HG02973 (cell line): ENCODE data around the gene CBFA2T2.
"Not testable (repeated sequence)": the region's sequence is repeated elsewhere in the genome, so short reads cannot be mapped to it uniquely, and the experiment has no call there.

Experiments used
- ATAC-seq: cut with Tn5 transposase; IDR thresholded peaks from one replicate; pipeline ENCODE4 v1.9.1; 2021; ENCODE audit warnings: moderate library complexity; ENCODE audit not compliant: unreplicated experiment

The CBFA2T2 gene

DNA sequence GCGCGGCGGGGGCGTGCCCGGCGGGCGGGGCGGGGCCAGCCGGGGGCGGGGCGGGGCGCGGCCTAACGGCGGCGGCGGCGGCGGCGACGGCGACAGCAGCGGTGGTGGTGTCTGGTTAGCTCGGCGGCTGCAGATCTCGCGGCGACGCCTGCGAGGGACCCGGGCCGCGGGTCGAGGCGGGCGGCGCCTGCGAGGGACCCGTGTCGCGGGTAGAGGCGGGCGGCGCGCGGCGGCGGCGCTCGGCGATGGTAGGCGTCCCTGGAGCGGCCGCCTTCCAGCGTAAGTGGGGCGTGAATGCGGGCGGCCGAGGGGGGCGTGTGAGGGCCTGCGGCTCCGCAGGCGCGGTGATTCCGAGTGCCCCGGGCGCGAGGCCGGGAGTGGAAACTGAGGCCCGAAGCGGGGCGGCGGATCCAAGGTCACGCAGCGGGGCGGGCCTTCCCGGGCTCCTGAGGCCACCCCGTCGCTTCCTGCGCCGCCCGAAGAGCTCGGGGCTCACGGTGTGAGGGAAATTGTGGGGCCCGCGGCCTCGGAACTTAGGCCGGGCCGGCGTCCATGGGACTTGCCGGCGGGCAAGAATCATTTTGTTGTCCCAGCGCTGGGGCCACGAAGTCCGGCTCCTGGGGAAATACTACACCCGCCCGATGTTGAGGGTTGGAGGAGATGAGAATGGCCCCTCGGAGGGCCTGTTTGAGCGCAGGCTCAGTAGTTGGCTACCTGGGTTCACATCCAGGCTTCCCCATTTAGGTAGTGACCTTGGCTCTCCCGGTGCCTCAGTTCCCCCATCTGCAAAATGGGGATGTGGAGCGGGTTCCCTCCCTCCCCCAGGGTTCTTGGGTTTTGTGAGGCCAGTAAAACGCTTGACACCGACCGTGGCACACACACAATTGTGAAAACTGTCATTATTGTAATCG lies at the start of gene CBFA2T2:
TSS of gene CBFA2T2 (plus strand) at position 74 of the 911 bp plus-strand sequence. CDS start at position 246, 172 bp downstream.
- ATAC-seq, result peak; percentile 49

DNA sequence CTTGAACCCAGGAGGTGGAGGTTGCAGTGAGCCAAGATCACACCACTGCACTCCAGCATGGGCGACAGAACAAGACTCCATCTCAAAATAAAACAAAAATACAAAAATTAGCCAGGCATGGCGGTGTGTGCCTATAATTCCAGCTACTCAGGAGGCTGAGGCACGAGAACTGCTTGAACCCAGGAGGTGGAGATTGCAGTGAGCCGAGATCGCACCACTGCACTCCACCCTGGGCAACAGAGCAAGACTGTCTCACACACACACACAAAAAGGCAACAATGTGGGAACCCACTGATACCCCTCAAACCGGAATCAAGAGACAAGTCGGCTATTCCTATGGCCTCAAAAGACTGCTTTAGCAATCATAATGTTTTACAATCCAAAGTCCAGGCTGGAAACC lies 49.3 kb upstream of the CBFA2T2 start:
- ATAC-seq, result not testable (repeated sequence)

DNA sequence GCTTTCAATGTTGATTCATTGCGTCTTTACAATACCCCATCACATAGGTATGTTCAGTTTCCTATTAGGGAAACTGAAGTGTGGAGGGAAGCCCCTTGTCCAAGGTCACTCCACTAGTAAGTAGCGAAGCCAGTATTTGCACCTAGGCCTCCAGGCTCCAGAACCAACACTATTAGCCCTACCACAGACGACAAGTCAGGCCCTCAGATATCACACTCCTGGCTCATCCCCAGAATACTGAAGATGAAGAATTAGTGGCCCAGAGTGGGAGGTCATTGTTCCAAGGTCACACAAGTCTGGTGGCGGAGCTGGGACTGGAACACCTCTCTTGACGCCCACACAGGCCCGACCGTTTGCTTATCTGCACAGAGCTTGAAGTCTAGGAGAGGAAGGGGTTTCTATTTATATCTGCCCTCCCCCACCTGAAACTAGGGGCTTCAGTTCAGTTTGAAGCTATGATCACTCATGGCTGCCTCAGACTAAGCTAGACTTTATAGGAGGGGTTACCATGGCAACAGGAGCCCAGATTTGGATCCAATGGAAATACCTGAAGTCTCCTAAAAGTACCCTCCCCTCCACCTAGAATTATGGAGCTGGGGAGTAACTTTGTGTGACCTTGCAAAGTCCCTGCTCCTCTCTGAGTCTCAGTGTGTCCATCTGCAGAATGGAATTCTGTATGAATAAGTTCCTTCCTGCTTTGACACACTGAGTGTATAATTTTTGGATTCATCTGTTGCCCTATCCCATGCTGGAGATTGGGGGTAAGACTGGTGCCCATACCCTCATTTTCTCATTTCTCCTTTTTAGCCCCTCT lies 48.5 kb upstream of the CBFA2T2 start:
- no peak for ATAC-seq

DNA sequence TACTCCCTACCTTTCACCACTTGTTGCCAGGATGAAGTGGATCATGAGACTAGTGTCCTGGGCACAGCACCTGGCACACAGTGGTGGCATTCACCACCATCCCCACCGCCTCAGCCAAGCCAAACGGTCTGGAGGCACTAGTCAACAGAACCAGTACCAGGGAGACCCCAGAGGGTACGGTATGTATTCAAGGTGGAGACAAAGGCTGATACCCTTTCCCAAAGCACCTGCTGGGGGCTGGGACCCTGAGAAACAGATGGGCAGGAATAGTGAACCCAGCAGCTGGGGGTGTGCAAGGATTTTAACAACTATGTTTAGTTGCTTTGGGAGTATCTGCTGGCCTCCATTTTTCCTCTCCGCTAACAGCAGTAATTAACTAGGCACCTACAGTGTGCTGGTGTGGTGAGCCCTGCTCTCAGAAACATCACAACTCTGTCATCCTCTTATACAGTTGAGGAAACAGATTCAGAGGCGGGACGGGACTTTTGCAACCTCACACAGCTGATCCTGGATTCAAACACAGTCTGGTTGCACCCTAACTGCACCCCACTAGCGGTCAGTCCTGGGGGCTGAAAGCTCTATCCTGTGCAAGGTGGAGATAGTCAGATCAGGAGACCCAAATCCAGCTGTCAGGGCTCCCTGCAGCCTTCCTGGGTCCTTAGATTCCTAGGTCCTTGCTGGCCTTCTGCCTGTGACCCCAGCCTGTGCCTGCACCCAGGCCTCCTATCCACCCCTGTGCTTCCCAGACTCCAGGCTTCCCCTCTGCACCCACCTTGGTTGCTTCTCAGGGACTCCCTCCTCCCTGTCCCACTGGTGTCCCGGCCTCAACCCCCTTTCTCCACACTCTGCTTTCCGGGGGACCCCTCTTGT lies 47.5 kb upstream of the CBFA2T2 start:
- ATAC-seq, result no peak

DNA sequence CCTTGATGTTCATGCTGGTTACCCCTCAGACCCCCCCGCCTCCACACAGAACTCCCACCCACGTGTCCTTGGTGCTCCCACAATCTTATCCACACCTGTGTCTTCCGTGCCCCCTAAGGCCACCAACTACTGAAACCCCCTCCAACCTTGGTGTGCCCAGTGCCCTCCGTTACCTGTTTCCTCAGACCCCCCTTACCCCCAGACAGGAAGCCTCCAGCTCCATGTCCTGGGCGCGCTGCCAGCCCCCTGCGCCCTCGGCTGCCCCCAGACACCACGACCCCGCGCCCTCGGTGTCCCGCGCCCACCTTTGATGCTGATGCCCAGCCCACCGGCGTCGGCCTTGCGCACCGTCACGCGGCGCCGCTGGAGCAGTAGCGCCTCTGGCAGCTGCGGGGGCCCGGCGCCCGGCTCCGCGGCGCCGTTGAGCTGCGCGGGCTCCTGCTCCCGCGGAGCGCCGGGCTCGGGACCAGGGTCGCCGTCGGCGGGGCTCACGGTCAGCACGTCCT lies 46.8 kb upstream of the CBFA2T2 start:
- peak; percentile 15 for ATAC-seq

DNA sequence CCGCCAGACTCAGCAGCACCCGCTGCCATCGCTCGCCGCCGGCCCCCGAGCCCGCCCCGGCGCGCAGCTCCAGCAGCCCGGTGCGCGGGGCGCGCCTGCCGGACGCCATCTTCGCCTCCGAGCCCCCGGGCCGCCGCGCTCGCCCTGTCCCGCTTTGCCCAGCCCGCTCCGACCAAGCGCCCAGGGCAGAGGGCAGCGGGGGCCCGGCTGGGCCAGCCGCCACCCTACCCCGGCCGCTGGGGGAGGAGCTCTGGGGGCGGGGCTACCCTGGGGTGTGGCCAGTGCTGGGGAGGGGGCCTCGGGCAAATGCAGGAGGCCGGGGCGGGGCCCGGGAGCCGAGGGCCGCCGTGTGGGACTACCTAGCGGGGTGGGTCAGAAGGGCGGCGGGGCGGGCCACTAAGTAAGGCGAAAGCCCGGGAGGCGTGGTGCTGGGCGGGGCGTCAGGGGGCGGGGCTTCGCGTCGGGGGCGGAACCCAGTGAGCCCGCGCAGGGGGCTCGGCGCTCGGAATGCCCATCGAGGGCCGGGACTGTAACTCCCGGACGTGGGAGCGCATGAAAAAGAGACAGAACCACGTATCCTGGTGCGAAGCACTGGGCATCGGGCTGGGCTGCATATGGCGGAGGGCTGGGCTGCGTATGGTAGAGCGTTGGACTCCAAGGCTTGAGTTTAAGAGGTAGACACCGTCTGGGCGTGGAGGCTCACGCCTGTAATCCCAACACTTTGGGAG lies 46.2 kb upstream of the CBFA2T2 start, which contains the start of gene SNTA1:
TSS of gene SNTA1 (minus strand) at position 252 of the 728 bp plus-strand sequence. CDS start at position 109, 143 bp downstream.
- ATAC-seq, result peak; percentile 58

DNA sequence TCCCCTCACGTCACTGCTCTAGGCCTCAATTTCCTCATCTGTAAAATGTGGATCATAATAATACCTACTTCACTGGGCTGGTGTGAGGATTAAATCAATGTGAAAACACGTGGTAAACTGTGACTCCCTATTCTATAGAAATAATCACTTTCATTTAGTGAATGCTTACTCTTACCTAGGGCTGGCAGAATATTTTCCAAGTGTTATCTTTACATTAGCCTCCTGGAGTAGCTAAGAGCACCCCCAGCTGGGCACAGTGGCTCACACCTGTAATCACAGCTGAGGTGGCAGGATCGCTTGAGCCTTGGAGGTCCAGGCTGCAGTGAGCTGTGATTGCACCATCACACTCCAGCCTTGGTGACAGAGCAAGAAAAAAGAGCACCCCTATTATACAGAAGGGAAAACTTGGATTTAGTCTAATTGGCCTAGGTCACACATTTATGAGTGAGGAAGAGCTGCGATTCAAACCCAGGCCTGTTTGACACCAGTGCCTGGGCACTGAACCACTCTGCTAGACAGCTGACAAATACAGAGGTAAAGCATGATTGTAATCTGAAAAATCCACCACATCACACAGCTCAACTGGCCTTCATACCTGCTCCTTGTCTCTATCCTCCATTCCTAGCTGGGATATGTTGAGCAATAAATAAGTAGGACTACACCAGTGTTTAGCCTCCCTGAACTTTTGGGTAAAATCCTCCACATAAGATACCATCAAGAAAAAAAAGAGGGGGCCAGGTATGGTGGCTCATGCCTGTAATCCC lies 44.9 kb upstream of the CBFA2T2 start:
- no peak for ATAC-seq

DNA sequence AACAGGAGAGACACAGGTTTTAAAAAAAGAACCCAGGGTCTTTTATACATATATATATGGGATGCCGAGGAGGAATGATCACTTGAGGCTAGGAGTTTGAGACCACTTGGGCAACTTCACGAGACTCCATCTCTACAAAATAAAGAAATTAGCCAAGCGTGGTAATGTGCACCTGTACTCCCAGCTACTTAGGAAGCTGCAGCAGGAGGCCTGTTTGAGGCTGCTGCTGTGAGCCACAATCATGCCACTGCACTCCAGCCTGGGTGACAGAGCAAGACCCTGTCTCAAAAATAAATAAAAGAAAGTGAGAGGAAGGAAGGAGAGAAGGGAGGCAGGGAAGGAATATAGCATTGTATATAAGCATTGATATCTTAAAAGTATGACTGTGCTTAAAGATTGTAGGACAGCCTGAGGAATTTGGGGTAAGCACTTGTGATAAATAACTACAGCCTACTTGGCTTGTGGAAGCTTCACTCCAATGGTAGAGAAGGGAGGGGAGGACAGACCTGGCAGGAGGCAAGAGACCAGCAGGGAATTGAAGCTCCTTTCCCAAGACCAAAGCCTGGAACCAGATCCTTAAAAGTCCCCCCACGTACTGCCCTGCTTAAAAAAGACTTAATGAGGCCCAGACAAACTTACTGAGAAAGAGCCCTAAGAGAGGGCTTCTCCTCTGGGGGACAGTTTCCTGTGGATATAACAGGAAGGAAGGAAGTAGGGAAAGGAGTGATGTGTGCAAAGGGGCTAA lies 43.8 kb upstream of the CBFA2T2 start:
- no peak for ATAC-seq

DNA sequence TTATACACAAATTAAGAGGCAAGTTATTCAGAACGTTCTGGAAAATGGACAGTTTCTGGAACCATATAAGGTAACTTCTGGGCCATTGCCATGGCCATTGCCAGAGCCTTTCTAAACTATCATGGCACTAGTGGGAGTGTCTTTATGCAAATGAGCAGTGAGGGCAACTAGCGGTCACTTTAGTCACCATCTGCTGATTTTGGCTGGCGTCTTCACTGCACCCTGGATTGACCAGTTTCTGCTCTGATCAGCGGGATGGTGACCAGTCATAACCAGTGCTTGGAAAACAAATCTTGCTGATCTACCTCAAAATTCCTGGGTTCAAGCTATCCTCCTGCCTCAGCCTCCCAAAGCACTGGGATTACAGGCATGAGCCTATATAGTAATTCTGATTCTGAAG lies 39.0 kb upstream of the CBFA2T2 start:
- ATAC-seq, result no peak

DNA sequence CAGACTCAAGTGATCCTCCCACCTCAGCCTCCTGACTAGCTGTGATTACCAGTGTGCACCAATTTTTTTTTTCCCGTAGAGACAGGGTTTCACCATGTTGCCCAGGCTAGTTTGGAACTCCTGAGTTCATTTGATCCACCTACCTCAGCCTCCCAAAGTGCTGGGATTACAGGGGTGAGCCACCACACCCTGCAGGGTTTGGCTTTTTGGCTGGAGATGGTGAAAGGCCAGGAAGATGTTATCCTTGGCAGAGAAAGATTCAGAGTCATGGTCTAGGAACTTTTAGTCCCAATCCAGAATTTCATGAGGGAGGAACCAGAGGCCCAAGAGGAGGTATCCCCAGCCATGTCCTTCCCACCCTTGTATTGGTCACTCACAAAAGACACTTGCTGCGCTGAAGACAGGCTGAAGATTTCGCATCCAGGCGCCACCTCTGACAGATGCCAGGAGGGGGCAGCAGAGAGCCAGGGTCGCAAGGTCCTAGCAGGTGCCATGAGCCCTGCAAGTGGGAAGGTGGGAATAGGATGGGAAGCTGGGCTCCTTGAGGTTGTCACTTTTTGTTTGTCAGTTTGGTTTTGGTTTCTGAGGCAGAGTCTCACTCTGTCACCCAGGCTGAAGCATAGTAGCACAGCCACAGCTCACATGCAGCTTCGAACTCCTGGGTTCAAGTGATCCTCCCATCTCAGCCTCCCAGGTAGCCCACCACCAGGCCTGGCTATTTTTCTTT lies 32.8 kb upstream of the CBFA2T2 start:
- ATAC-seq, result not testable (repeated sequence)

DNA sequence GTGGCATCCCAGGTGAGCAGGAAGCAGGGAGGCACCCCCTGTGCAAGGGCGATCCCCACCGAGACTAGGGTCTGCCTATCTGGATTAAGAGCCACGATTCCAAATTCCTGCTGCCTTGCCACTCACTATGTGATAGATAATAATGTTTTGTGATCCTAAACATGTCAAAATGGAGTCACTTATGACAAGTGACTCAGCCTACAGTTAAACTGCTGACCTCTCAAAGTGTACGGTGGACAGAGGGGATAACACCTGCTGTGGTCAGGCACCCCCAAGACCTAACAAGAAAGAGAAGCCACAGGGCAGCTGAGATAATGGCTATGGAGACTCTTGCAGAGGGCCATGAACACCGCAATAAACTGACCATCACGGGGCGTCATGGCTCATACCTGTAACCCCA lies 30.3 kb upstream of the CBFA2T2 start:
- ATAC-seq, result no peak

DNA sequence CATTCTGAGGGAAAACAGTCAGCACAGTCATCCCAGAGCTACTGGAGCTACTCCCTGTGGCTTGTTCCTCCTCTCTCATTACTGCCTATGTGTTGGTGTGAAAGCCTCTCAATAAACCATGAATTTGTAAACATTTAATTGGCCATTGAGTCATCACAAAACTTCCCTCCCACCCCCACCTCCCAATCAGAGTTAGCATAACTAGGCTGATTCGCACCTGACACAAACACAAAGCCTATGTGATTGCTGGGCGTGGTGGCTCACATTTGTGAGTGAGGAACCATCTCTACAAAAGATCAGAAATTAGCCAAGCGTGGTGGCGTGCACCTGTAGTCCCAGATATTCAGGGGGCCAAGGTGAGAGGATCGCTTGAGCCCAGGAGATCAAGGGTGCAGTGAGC lies 29.2 kb upstream of the CBFA2T2 start:
- no peak for ATAC-seq

DNA sequence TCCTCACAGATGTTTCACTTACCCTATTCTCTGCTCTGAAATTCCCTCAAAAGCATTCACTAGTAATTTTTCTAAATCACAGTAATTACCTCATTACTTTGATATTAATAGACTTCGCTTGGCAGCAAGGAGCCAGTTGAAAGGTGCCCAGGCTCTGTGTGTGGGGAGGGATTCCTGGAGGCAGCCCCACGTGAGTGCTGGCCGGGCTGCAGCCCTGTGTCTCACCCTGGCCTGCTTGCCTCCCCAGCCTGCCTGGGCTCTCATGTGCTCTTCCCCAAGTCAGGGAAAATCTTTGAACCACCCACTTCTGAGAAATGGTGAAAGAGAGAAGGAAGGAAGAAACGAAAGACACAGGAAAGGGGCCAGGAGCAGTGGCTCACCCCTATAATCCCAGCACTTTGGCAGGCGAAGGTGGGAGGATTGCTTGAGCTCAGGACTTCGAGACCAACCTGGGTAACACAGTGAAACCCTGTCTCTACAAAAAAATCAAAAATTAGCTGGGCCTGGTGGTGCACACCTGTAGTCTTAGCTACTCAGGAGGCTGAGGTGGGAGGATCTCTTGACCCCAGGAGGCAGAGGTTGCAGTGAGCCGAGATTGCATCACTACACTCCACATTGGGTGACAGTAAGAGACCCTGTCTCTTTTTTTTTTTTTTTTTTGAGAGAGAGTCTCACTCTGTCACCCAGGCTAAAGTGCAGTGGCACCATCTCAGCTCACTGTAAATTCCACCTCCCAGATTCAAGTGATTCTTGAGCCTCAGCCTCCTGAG lies 26.4 kb upstream of the CBFA2T2 start:
- no peak for ATAC-seq

DNA sequence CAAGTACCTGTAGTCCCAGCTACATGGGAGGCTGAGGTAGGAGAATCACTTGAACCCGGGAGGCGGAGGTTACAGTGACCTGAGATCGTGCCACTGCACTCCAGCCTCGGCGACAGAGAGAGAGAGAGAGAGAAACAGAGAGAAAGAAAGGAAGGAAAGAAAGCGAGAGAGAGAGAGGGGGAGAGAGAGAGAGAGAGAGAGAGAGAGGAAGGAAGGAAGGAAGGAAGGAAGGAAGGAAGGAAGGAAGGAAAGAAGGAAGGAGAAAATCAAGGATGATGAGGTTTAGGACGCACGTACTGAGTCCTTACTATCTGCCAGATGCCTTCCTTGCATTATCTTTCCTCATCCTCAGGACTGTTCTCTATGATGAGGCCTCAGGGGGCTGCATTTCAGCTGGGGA lies 25.1 kb upstream of the CBFA2T2 start:
- not testable (repeated sequence) for ATAC-seq

DNA sequence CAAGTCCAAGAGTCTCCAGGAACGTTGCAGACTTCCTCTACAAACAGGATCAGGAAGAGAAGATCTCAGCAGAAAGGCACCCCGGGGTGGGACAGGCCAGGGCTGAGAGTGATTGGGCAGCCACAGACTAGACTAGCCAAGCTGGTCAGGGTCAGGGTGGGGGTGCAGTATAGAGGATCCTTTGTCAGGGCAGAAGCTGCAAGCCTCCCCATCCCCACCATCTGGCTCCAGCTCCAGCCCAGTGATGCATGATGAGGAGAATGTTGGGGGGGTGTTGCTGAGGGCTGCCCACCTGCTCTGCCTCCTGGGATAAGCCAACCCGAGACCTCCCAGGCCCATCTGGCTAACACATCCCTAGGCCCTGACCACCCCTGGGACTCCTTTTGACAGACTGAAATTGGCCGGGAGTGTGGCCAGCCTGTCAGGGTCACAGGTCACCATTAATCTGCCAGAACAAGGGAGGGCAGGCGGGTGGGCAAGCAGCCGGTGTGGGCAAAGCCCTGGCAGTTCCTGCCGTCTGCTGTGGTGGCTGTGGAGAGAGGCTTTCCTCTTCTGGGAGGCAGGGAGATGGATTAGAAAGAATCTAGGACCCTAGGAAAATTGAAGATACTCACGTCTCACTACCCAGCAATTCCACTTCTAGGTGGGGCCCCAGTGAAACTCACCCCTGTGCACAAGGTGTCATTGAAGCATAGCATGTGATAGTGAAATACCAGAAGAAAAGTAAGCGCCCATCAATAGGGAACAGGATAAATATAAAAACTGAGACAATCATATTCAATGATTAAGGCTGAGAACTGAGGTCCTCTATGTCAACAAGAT lies 24.2 kb upstream of the CBFA2T2 start:
- no peak for ATAC-seq

DNA sequence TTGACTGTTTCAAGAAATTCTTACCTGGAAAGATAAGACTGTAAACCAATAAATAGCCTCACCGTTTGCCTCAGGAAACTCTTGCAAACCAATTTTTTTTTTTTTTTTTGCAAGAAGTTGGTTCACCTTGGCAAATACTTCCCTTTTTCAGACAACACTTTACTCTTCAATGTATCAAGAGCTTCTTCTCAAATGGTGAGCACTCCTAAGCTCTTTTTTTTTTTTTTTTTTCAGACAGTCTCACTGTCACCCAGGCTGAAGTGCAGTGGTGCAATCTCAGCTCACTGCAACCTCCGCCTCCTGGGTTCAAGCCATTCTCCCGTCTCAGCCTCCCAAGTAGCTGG lies 23.6 kb upstream of the CBFA2T2 start:
- ATAC-seq, result no peak
